Activated CD4-positive, alpha-beta T cell treated with anti-CD3 and anti-CD28 coated beads, Interleukin-2, amount 10 ng/mL, durations not matched to agents 7 days and 5 days (primary cell): ENCODE data around the gene TAL2. TPM values are rescaled to one million over a fixed set of nuclear protein-coding genes. Genes with fewer than 3 reads are reported as not detected.

Experiments
- CTCF ChIA-PET: fragments of 350-600 bp; sonication (Branson Sonifier 250); formaldehyde crosslinking; loops from one replicate; lab custom pipeline; 2021; ENCODE audit warnings: antibody characterized with exemption; lab: Charles Lee
- POLR2A ChIA-PET: fragments of 350-600 bp; sonication (Branson Sonifier 250); formaldehyde crosslinking; loops from one replicate; lab custom pipeline; 2021; ENCODE audit warnings: antibody characterized with exemption; lab: Charles Lee
- DNase-seq: peaks from one replicate; pipeline ENCODE4 v3.0.0-alpha.2; 2020
- H3K27ac Mint-ChIP-seq: one replicate; pipeline ENCODE4 v1.8.0; 2021; ENCODE audit warnings: mild to moderate bottlenecking, moderate library complexity, mixed read lengths
- H3K27me3 Mint-ChIP-seq: one replicate; pipeline ENCODE4 v1.8.0; 2021; ENCODE audit warnings: mixed read lengths
- H3K36me3 Mint-ChIP-seq: one replicate; pipeline ENCODE4 v1.8.0; 2021; ENCODE audit warnings: low read depth, mixed read lengths
- H3K4me1 Mint-ChIP-seq: one replicate; pipeline ENCODE4 v1.8.0; 2021; ENCODE audit warnings: mixed read lengths
- H3K4me3 Mint-ChIP-seq: one replicate; pipeline ENCODE4 v1.8.0; 2021; ENCODE audit warnings: mild to moderate bottlenecking, moderate library complexity, mixed read lengths
- H3K9me3 Mint-ChIP-seq: one replicate; pipeline ENCODE4 v1.8.0; 2021; ENCODE audit warnings: mixed read lengths
- total RNA-seq, 2 experiments: library from RNA; stranded (reverse); gene quantifications; one replicate each; pipeline ENCODE4 v1.2.3, GENCODE V29; 2021

Gene TAL2
- not detected for total RNA-seq

DNA sequence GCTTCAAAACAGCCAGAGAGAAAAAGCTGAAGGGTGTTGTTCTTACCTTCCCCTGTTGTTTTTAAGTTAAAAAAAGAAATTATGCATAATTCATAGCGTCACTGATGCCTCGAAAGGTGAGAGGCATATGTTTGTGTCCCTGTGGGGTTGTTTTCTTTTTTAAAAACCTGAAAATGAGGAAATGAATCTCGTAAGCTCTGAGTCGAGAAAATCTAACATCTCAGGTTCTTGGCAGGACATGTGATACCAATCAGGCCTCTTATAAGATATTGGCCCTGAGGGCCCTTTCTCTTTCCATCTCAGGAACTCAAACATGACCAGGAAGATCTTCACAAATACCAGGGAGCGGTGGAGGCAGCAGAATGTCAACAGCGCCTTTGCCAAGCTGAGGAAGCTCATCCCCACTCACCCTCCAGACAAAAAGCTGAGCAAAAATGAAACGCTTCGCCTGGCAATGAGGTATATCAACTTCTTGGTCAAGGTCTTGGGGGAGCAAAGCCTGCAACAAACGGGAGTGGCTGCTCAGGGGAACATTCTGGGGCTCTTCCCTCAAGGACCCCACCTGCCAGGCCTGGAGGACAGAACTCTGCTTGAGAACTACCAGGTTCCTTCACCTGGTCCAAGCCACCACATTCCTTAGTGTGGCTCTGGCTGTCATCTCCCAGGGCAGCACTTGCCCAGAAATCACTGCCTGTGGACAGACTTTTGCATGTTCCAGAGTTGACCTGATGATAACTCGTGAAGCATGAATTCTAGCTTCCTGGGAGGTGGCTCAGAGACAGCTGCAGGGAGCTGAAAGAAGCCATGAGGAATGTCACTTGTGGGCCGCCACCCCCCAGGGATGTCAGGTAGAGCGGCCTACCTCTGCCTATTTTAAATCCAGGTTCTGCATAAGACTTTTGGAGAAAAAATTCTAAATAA lies at the start of gene TAL2:
TAL2 (plus strand) TSS at position 274 of the 921 bp plus-strand sequence; CDS start at position 314, 40 bp downstream.
- ChIA-PET POLR2A (no interaction called here), CTCF (no interaction called here)
- Mint-ChIP-seq H3K9me3 (no peaks in the 10 kb centered on the region), H3K4me1 (no peaks in the 10 kb centered on the region), H3K4me3 (no peak within 1 kb of the TSS), H3K36me3 (no peaks in the 10 kb centered on the region), H3K27me3 (peaks cover 19% of the 10 kb centered on the region), H3K27ac (no peak within 1 kb of the TSS)
- DNase-seq, result no peak

DNA sequence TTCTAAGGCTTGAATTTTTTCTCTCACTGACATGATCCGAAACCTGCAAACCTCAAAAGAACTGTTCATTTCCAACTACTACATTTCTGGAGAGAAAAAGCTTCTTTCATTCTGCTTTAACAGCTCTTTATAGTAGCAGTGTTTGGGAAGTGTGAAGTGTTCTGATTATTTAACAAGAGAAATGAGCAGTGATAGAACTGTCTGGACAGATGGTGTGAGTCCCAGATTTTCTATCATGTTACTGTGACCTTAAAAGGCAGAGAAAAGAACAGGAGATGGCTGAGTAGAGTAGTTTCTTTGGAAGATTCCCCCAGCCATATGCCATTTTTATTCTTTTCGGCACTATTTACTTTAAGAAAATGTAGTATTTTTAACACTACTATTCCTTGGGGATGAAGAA lies 41.3 kb upstream of the TAL2 start:
- Mint-ChIP-seq H3K4me3 (no peak overlapping the region), H3K27ac (no peak overlapping the region), H3K27me3 (no peaks in the 10 kb centered on the region), H3K4me1 (no peaks in the 10 kb centered on the region), H3K36me3 (no peaks in the 10 kb centered on the region), H3K9me3 (no peaks in the 10 kb centered on the region)
- no peak for DNase-seq
- CTCF ChIA-PET, result no interaction called here
- POLR2A ChIA-PET, result no interaction called here

DNA sequence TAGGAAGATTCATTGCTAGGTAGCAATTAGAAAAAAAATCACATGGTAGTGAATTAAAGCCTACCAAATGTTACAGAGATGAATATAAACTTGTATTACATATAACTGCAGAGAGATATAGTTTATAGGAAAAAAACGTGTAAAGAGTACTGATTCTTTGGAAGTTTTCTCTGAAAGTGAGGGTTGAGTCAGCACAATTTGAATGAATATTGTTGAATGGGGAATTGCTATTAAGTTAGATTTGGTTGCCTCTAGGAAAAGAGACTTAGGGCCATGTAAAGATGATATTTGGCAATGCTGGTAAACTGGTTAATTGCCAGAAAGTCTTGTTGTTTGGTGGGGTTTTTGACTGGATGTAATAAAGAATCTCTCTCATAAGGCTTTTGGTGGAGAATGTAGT lies 37.2 kb upstream of the TAL2 start:
- ChIA-PET POLR2A (interaction anchor here (0.7 kb wide), 1 partner anchor 183 kb away, joined by 3 read pairs; no protein-coding TSS in a partner anchor), CTCF (no interaction called here)
- H3K9me3 Mint-ChIP-seq, result no peaks in the 10 kb centered on the region
- no peaks in the 10 kb centered on the region for H3K27me3 Mint-ChIP-seq
- DNase-seq, result no peak
- H3K4me3 Mint-ChIP-seq, result no peak overlapping the region
- H3K4me1 Mint-ChIP-seq, result no peaks in the 10 kb centered on the region
- H3K36me3 Mint-ChIP-seq, result peaks cover 12% of the 10 kb centered on the region
- H3K27ac Mint-ChIP-seq, result no peak overlapping the region

DNA sequence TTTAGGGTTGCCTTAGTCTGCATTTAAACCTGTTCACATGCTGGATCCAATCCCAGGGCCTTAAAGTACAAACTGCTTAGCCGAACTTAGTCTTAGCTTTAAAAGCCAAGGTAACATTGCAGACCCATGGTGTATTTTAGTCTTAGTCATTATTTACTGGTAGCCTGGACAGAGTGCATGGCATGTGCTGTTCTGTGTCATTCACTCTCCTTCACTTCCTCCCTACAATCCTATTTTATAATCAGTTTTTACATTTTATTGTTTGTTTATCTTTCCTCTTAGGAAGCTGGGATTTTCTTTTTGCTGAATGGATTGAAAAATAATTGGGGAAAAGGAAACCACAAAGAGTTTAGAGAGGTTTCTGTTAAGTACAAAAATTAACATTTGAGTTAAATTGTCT lies 29.4 kb upstream of the TAL2 start:
- POLR2A ChIA-PET, result no interaction called here
- H3K27ac Mint-ChIP-seq, result no peak overlapping the region

DNA sequence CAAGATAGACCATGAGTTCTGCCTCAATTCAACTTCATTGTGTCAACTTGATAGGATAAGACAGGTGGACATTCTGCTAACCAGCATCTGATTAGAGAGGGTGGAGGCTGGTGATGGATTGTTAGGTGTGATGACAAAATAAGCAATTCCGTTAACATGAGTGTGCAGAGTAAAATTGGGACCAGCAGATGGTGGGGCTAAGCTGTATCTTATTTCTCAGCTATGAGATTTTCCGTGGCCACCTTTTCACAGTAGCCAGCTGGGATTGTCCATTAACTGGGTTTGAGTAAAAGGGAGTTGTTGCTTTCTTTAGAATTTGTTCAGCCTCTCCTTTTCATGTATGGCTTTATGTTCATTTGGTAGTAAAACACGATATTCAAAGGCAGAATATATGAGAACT lies 28.8 kb upstream of the TAL2 start:
- DNase-seq, result no peak
- H3K27ac Mint-ChIP-seq, result no peak overlapping the region
- H3K36me3 Mint-ChIP-seq, result peaks cover 15% of the 10 kb centered on the region
- ChIA-PET CTCF (no interaction called here), POLR2A (no interaction called here)
- no peaks in the 10 kb centered on the region for H3K4me1 Mint-ChIP-seq
- H3K4me3 Mint-ChIP-seq, result no peak overlapping the region
- no peaks in the 10 kb centered on the region for H3K27me3 Mint-ChIP-seq
- H3K9me3 Mint-ChIP-seq, result no peaks in the 10 kb centered on the region

More for the DNA sequence above, 29.4 kb upstream of the TAL2 start:
- DNase-seq, result no peak
- Mint-ChIP-seq H3K27me3 (no peaks in the 10 kb centered on the region), H3K36me3 (peaks cover 17% of the 10 kb centered on the region), H3K4me1 (no peaks in the 10 kb centered on the region), H3K9me3 (no peaks in the 10 kb centered on the region), H3K4me3 (no peak overlapping the region)
- CTCF ChIA-PET, result no interaction called here

DNA sequence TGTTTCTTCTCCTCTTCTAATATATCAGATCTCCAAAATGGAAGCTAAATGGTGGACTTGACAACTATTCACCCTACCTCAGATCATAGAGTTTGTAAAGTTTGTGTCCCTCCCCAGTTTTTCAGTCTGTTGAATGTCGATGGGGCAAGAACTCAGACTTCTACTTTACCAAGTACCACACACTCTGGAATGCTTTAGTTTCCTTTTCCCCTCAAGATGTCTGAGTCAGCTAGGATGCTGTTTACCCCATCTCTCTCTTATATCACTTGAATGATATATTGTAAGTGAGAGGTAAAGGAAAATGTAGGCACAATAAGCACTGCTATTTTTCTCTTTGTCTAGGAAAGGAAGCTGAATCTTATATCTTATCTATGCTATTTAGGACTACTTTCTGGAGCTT lies 25.9 kb upstream of the TAL2 start:
- POLR2A ChIA-PET, result no interaction called here
- no peaks in the 10 kb centered on the region for H3K4me1 Mint-ChIP-seq
- H3K27me3 Mint-ChIP-seq, result no peaks in the 10 kb centered on the region
- no peak overlapping the region for H3K27ac Mint-ChIP-seq
- no peak overlapping the region for H3K4me3 Mint-ChIP-seq
- no peaks in the 10 kb centered on the region for H3K9me3 Mint-ChIP-seq
- no peak for DNase-seq
- peaks cover 6% of the 10 kb centered on the region for H3K36me3 Mint-ChIP-seq
- CTCF ChIA-PET, result no interaction called here

DNA sequence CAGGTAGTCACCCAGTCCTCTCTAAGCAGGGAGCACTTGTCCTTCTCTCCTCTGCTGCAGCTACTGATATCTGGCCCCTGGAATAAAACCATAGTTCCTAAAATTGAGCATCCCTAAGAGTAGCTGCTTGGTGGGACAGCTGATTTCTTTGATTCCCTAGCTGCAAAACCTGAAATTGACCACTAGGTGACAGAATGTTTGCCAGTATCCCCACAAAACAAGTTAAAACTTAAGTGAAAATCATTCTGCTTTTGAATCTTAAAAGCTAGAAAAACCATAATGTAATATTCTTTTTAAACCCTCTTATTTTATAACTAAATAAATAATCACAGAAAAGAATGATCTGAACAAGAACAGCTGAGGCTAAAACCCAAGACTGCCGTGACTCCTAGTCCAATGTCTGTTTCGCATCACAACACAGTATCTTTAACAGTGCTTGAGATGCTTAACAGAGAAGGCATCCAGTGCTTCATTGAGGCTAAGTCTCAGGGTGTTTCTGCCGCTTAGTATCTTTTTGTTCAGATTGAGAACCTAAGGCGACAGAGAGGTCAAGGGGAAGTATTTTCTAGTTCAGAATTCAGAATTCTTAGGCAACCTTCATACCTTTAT lies 24.4 kb upstream of the TAL2 start:
- POLR2A ChIA-PET, result no interaction called here

DNA sequence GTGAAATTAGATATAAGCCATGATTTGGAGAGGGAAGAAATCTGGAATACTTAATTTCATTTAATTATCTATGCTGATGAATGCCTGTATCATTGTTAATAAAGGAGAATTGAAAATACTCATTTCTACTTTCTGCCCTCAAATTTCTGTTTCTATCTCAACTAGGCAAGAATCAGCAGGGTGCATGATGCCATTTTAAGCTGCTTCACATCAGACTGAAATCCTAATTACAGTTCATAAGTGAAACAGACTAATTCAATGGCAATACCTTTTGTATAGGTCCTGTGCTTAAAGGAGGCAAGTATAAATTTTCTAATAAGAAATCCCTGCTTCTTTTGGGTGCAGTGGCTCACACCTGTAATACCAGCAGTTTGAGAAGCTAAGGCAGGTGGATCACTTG lies 22.3 kb upstream of the TAL2 start:
- Mint-ChIP-seq H3K36me3 (peaks cover 6% of the 10 kb centered on the region), H3K27me3 (no peaks in the 10 kb centered on the region), H3K4me3 (no peak overlapping the region), H3K27ac (no peak overlapping the region), H3K9me3 (no peaks in the 10 kb centered on the region), H3K4me1 (no peaks in the 10 kb centered on the region)
- no peak for DNase-seq
- ChIA-PET POLR2A (no interaction called here), CTCF (no interaction called here)

More for the DNA sequence above, 24.4 kb upstream of the TAL2 start:
- CTCF ChIA-PET, result no interaction called here
- Mint-ChIP-seq H3K27me3 (no peaks in the 10 kb centered on the region), H3K9me3 (no peaks in the 10 kb centered on the region), H3K4me1 (no peaks in the 10 kb centered on the region), H3K4me3 (no peak overlapping the region), H3K27ac (no peak overlapping the region), H3K36me3 (peaks cover 6% of the 10 kb centered on the region)
- DNase-seq, result no peak

DNA sequence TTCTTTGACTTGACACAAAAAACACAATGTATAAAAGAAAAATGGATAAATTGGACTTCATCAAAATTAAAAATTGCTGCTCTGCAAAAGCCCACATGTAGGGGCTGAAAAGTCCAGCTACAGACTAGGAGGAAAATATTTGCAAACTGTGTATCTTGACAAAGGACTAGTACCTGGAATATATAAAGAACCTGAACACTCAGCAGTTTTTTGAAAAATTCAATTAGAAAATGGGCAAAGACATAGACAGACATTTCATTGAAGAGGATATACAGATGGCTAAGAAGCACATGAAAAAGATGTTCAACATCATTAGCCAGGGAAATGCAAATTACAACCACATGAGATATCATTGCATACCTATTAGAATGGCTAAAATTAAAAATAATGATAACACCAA lies 18.5 kb upstream of the TAL2 start:
- ChIA-PET CTCF (no interaction called here), POLR2A (no interaction called here)
- no peak for DNase-seq
- no peaks in the 10 kb centered on the region for H3K27me3 Mint-ChIP-seq
- H3K27ac Mint-ChIP-seq, result no peak overlapping the region
- no peaks in the 10 kb centered on the region for H3K4me1 Mint-ChIP-seq
- H3K36me3 Mint-ChIP-seq, result peaks cover 2% of the 10 kb centered on the region
- H3K9me3 Mint-ChIP-seq, result no peaks in the 10 kb centered on the region
- no peak overlapping the region for H3K4me3 Mint-ChIP-seq

DNA sequence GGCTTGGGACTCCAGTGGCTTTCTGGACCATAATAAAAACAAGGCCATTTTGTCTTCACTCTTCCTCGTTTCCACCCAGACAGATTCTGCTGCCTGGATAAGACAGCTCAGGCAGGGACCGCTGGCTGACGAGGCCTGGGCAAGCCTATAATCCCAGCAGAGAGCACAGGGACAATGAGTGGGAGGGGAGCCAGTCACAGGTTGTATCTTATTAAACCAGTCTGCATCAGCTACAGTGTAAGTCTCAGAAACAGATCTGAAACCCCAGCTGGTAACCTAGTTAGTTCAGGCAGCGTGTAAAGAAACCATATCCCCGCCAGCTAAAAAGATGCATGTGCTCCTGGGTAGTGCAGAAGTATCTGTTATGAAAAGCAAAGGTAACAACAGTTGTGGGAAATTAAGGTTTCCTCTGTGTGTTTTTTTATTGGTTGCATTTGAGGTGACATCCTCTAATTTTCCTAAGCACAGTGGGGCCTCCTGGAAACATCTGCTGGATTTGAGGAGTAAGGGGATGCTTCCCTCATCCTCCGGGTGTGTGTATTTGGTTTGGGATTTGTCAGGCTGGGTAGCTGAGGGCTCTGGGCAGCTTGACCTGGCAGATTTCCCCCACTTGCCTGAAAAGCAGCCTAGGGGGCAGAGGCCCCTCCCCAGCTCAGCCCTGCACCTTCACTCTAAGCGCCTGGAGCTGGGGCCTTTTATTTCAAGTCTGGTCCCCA lies 15.2 kb upstream of the TAL2 start:
- Mint-ChIP-seq H3K27ac (no peak overlapping the region), H3K4me1 (no peaks in the 10 kb centered on the region), H3K27me3 (no peaks in the 10 kb centered on the region), H3K9me3 (no peaks in the 10 kb centered on the region), H3K4me3 (no peak overlapping the region), H3K36me3 (no peaks in the 10 kb centered on the region)
- ChIA-PET POLR2A (no interaction called here), CTCF (interaction anchor here (1.3 kb wide), 1 partner anchor 251 kb away, joined by 3 read pairs; no protein-coding TSS in a partner anchor)
- DNase-seq, result no peak

DNA sequence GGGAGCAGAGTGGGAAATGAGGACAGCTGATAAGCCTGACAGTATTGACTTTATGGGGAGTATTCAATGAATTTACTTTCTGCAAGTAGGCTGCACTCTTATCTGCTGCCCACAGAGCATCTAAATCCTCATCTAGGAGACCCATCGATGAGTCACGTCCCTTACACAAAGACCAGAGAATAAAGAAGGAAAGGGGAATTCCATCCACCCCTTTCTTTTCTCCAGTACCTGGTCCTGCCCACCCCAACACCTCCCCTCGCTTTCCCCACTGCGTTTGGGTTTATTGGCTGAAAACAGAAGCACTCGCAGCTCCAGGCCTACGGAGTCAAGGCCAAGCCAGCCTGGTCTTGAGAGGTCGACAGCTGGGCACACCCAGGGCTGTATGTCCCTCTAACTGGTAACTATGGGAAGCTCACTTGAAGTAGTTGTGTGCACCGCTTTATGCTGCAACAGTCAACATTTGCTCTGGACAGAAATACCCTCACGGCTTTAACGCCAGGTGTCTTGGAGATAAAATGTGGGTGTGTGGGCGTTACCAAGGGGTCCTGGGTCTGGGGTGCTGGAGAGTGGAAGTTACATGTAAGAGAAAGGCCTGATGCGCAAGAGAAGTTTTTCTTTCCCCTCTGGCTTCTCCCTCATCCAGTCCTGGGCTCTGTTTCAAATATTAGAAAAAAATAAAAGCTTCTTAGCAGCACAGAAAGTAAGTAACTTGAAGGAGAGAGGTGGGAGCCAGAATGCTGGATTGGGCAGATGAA lies 14.5 kb upstream of the TAL2 start:
- no peaks in the 10 kb centered on the region for H3K27me3 Mint-ChIP-seq
- H3K4me3 Mint-ChIP-seq, result no peak overlapping the region
- no peaks in the 10 kb centered on the region for H3K9me3 Mint-ChIP-seq

DNA sequence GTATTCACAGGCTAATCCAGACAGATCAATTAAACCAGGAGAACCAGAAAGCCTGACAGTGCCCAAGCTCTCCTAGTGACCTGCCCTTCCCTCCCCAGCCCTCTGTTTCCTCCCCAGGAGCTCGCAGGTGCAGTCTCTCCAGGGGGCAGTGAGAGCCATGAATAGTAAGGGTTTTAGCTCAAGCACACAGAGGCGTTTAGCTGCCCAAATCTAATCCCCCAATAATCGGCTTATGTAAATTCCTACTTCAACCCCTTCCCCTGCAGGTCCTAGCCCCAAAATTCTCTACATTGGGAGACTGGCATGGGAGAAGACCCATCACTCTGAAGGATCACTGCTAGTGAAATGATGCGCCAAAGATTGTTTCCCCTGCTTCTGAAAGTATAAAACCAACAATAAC lies 10.5 kb upstream of the TAL2 start:
- CTCF ChIA-PET, result no interaction called here
- Mint-ChIP-seq H3K27me3 (peaks cover 14% of the 10 kb centered on the region), H3K9me3 (no peaks in the 10 kb centered on the region), H3K27ac (no peak overlapping the region), H3K4me1 (peaks cover 4% of the 10 kb centered on the region), H3K4me3 (no peak overlapping the region), H3K36me3 (no peaks in the 10 kb centered on the region)
- DNase-seq, result no peak
- POLR2A ChIA-PET, result no interaction called here

More for the DNA sequence above, 14.5 kb upstream of the TAL2 start:
- POLR2A ChIA-PET, result no interaction called here
- Mint-ChIP-seq H3K27ac (no peak overlapping the region), H3K36me3 (no peaks in the 10 kb centered on the region), H3K4me1 (no peaks in the 10 kb centered on the region)
- DNase-seq, result no peak
- CTCF ChIA-PET, result interaction anchor here (1.1 kb wide), 1 partner anchor 70 kb away, joined by 3 read pairs; no protein-coding TSS in a partner anchor
